Measurements from ENCODE around the gene FAM3D.
"Not testable (repeated sequence)": the region's sequence is repeated elsewhere in the genome, so short reads cannot be mapped to it uniquely, and the experiment has no call there.

The FAM3D gene

DNA sequence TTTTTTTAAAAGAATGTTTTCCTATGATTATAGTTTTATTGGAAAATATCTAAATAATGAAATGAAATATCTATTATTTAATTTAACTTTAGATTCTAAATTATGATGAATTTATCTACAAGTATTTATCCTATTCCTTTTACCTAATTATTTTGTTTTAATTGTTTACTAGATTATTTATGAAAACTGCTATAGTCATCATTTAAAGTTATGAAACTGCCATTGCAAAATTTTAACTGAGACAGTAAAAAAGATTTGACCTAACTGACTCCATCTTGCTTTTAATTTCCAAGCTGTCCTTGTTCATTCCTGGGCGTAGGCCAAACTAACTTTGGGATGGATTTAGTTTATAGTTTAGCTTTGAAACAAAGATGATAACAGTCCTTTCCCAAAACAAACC, 25.9 kb upstream of the FAM3D start:
- H3K4me1 Mint-ChIP-seq, result no peaks in the 10 kb centered on the region
- no peak for DNase-seq (ENCODE audit: low spot score in 2 of 2)
- no peak for ATAC-seq
- H3K36me3 Mint-ChIP-seq, result no peaks in the 10 kb centered on the region
- no peak overlapping the region for H3K4me3 Mint-ChIP-seq
- H3K27ac Mint-ChIP-seq, result no peak overlapping the region
- H3K9me3 Mint-ChIP-seq, result no peaks in the 10 kb centered on the region

DNA sequence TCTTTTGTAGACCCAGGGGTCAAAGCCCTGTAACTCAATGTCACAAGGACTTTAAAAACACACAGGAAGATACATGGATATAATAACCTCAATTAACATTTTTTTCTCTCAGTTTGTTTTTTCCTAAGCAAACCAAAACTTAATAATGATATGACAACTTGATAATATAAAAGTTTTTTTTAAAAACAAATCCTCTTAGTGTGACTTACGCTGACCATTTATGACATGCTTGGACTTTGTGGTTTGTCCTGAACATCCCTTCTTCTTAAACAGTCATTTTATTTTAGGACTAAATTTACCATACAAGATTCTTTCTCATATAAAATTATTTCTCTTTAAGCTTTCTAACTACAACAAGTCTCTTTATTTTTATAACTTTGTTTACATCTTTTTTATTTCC, 25.4 kb upstream of the FAM3D start:
- Mint-ChIP-seq H3K9me3 (no peaks in the 10 kb centered on the region), H3K36me3 (no peaks in the 10 kb centered on the region), H3K27ac (no peak overlapping the region), H3K4me3 (no peak overlapping the region), H3K4me1 (no peaks in the 10 kb centered on the region)
- DNase-seq (ENCODE audit: low spot score in 2 of 2), result no peak
- no peak for ATAC-seq

DNA sequence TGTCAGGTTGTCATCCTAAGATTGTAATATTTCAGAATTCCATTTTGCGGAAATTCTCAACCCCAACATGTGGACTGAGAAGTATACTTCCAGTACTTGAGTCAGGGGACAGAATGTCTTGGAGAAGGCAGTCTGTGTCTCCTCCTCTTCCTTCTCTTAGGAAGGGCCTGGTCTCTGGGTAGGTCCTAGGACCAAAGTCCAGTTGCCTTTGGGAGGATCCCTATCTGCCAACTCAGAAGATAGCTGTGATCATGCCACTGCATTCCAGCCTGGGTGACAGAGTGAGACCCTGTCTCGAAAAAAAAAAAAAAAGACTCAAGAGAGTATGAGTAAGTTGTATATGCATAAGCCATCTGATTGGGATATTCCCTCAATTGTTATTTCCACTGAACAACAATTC, 23.9 kb upstream of the FAM3D start:
- H3K4me3 Mint-ChIP-seq, result no peak overlapping the region
- no peak for DNase-seq (ENCODE audit: low spot score in 2 of 2)
- H3K9me3 Mint-ChIP-seq, result no peaks in the 10 kb centered on the region
- no peaks in the 10 kb centered on the region for H3K36me3 Mint-ChIP-seq
- no peak overlapping the region for H3K27ac Mint-ChIP-seq
- ATAC-seq, result no peak
- no peaks in the 10 kb centered on the region for H3K4me1 Mint-ChIP-seq

DNA sequence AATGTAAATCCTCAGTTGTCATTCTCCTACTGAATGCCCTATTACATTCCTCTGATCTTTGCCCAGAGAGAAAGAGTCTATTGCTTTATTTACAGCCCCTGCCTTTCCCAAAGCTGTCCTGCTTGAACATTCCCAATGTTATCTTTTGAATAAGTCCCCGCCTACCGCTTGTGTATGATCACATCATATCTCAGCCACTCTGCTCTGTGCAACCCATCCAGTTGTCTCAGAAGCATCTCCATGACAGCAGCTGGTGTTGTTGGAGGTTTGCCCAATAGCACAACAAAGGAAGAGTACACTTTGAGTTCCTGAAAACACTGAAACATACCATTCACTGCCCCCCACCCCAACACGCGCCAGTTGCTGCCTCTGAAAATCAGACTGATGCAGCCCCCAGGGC, 22.0 kb upstream of the FAM3D start:
- no peak overlapping the region for H3K4me3 Mint-ChIP-seq
- ATAC-seq, result no peak
- DNase-seq (ENCODE audit: low spot score in 2 of 2), result no peak
- H3K27ac Mint-ChIP-seq, result no peak overlapping the region
- no peaks in the 10 kb centered on the region for H3K36me3 Mint-ChIP-seq
- H3K9me3 Mint-ChIP-seq, result no peaks in the 10 kb centered on the region
- no peaks in the 10 kb centered on the region for H3K4me1 Mint-ChIP-seq

DNA sequence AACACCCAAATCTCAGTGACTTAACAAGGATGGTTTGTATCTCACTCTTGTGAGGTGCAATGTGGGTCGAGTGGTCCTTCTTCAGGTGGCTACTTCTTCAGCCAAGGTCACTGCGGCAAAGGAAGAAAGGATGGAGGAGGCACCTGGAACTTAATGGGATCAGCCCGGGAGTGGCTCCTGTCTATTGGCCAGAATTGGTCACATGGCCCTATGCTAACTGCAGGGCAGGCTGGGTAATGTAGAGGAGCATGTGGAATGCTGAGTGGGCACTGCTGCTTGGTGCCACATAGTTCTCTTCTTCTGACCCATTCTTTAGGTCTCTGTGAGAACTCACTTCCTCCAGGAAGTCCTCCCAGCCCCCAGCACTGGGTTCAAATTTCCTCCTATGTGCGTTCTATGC, 20.3 kb upstream of the FAM3D start:
- no peak for DNase-seq (ENCODE audit: low spot score in 2 of 2)
- Mint-ChIP-seq H3K9me3 (no peaks in the 10 kb centered on the region), H3K4me3 (no peak overlapping the region), H3K27ac (no peak overlapping the region), H3K4me1 (no peaks in the 10 kb centered on the region), H3K36me3 (no peaks in the 10 kb centered on the region)
- no peak for ATAC-seq

- Mint-ChIP-seq H3K36me3 (no peaks in the 10 kb centered on the region), H3K4me3 (no peak overlapping the region), H3K9me3 (no peaks in the 10 kb centered on the region), H3K4me1 (no peaks in the 10 kb centered on the region), H3K27ac (no peak overlapping the region)
- DNase-seq (ENCODE audit: low spot score in 2 of 2), result no peak
- ATAC-seq, result no peak
These were observed 19.1 kb upstream of the FAM3D start for GRCh38 chr3:58685641-58686040.

GRCh38 chr3:58683466-58683865, 16.9 kb upstream of the FAM3D start:
- Mint-ChIP-seq H3K27ac (no peak overlapping the region), H3K9me3 (no peaks in the 10 kb centered on the region), H3K4me3 (no peak overlapping the region), H3K36me3 (no peaks in the 10 kb centered on the region), H3K4me1 (no peaks in the 10 kb centered on the region)
- ATAC-seq (peak; percentile 50), DNase-seq (ENCODE audit: low spot score in 2 of 2) (peak in 1 of 2 donors; percentile 49)

DNA sequence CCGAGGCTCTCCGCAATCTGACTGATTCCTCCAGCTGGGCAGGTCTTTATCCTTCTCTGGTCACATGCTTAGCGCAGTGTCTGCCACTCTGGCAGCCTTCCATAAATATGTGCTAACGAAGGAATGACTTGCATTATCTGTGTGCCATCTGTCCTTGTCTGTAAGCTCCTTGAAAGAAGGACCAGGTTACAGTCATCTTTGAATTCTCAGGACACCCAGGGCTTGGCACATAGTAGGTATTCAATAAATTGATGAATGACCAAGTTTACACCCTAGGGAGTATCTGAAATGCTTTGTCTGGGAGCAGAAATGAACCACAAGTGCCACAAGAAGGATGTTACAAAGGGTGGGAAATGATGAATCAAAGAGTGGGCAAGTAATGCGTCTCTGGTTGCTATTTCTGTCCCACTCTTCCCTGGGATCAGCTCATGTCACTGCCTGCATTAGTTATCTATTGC, 16.5 kb upstream of the FAM3D start:
- ATAC-seq (peak; percentile 29), DNase-seq (ENCODE audit: low spot score in 2 of 2) (no peak)
- no peak overlapping the region for H3K27ac Mint-ChIP-seq
- H3K4me1 Mint-ChIP-seq, result no peaks in the 10 kb centered on the region
- H3K4me3 Mint-ChIP-seq, result no peak overlapping the region
- H3K9me3 Mint-ChIP-seq, result no peaks in the 10 kb centered on the region
- H3K36me3 Mint-ChIP-seq, result no peaks in the 10 kb centered on the region

GRCh38 chr3:58681863-58682262, 15.3 kb upstream of the FAM3D start:
- H3K36me3 Mint-ChIP-seq, result no peaks in the 10 kb centered on the region
- no peak overlapping the region for H3K4me3 Mint-ChIP-seq
- no peaks in the 10 kb centered on the region for H3K4me1 Mint-ChIP-seq
- no peaks in the 10 kb centered on the region for H3K9me3 Mint-ChIP-seq
- no peak overlapping the region for H3K27ac Mint-ChIP-seq
- ATAC-seq (peak; percentile 59), DNase-seq (ENCODE audit: low spot score in 2 of 2) (no peak)

- H3K27ac Mint-ChIP-seq, result no peak overlapping the region
- ATAC-seq (no peak), DNase-seq (ENCODE audit: low spot score in 2 of 2) (no peak)
- no peaks in the 10 kb centered on the region for H3K36me3 Mint-ChIP-seq
- no peaks in the 10 kb centered on the region for H3K9me3 Mint-ChIP-seq
- H3K4me1 Mint-ChIP-seq, result no peaks in the 10 kb centered on the region
- H3K4me3 Mint-ChIP-seq, result no peak overlapping the region
These were observed 14.4 kb upstream of the FAM3D start for GRCh38 chr3:58680879-58681525.

- Mint-ChIP-seq H3K9me3 (no peaks in the 10 kb centered on the region), H3K36me3 (no peaks in the 10 kb centered on the region), H3K4me3 (no peak overlapping the region), H3K27ac (no peak overlapping the region), H3K4me1 (no peaks in the 10 kb centered on the region)
- ATAC-seq (no peak), DNase-seq (ENCODE audit: low spot score in 2 of 2) (no peak)
These were observed 13.5 kb upstream of the FAM3D start for GRCh38 chr3:58679974-58680666.

GRCh38 chr3:58679446-58679845, 12.9 kb upstream of the FAM3D start:
- no peak for ATAC-seq

GRCh38 chr3:58678177-58678970, 11.8 kb upstream of the FAM3D start:
- not testable (repeated sequence) for H3K9me3 Mint-ChIP-seq; H3K4me1 Mint-ChIP-seq; H3K27ac Mint-ChIP-seq; H3K36me3 Mint-ChIP-seq; ATAC-seq; DNase-seq (ENCODE audit: low spot score in 2 of 2); H3K4me3 Mint-ChIP-seq

More at GRCh38 chr3:58679446-58679845, 12.9 kb upstream of the FAM3D start:
- no peaks in the 10 kb centered on the region for H3K36me3 Mint-ChIP-seq
- no peaks in the 10 kb centered on the region for H3K9me3 Mint-ChIP-seq
- H3K27ac Mint-ChIP-seq, result no peak overlapping the region
- H3K4me1 Mint-ChIP-seq, result no peaks in the 10 kb centered on the region
- no peak for DNase-seq (ENCODE audit: low spot score in 2 of 2)
- H3K4me3 Mint-ChIP-seq, result no peak overlapping the region

DNA sequence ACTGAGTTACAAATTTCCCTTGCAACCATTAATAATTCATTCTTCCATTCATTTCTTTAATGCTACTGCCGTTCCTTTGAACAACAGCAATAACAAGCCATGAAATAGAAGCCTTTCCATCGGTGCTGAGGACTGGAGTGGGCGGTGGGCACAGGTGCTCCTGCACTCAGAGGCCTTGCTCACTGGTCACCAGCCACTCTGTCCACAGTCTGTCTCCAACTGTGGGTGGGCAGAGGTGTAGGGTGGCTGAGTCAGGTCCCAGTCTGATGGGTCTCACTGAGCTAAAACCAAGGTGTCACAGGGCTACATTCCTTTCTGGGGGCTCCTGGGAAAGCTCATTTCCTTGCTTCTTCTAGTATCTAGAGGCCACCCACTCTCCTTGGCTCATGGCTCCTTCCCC, 6.3 kb upstream of the FAM3D start:
- no peaks in the 10 kb centered on the region for H3K36me3 Mint-ChIP-seq
- ATAC-seq, result no peak
- H3K4me1 Mint-ChIP-seq, result no peaks in the 10 kb centered on the region
- no peak overlapping the region for H3K4me3 Mint-ChIP-seq
- H3K9me3 Mint-ChIP-seq, result no peaks in the 10 kb centered on the region
- no peak overlapping the region for H3K27ac Mint-ChIP-seq
- DNase-seq (ENCODE audit: low spot score in 2 of 2), result no peak

- H3K4me3 Mint-ChIP-seq, result no peak overlapping the region
- ATAC-seq, result no peak
- H3K27ac Mint-ChIP-seq, result no peak overlapping the region
- H3K9me3 Mint-ChIP-seq, result no peaks in the 10 kb centered on the region
- no peaks in the 10 kb centered on the region for H3K36me3 Mint-ChIP-seq
- H3K4me1 Mint-ChIP-seq, result no peaks in the 10 kb centered on the region
- DNase-seq (ENCODE audit: low spot score in 2 of 2), result no peak
These were observed 5.9 kb upstream of the FAM3D start for GRCh38 chr3:58672451-58672850.

Data from stimulated activated effector memory CD8-positive, alpha-beta T cell treated with anti-CD3 and anti-CD28 coated beads, Interleukin-12 subunit alpha, Interleukin-12 subunit beta, amount 100 ng/mL, for 72 hours (primary cell).